ENCODE data around the gene CSPG4. TPM values are rescaled to one million over a fixed set of nuclear protein-coding genes. Genes with fewer than 3 reads are reported as not detected.

CSPG4 gene
- total and polyA plus RNA-seq, 2 of the 13 experiments (the other 11 are each of a cell fraction or from before 2014, with no cell fraction given), result 0.01 to 0.04 TPM

- no peak; the same call in 1 of the 2 replicates for TF ChIP-seq PPARG (CRISPR knock-in tag; conservative IDR thresholded peaks at IDR 0.05)
- peak; percentile 68 for TF ChIP-seq HOXA3 (CRISPR knock-in tag; IDR thresholded peaks at IDR 0.05)
- 0 out of 2 replicates have a peak, but pooled peaks have one; percentile 31 for TF ChIP-seq PHF20 (CRISPR knock-in tag; IDR thresholded peaks at IDR 0.05)
- peak; percentile 38; the same call in 1 of the 2 replicates for TF ChIP-seq ZNF724P (CRISPR knock-in tag; IDR thresholded peaks at IDR 0.05; ENCODE audit: borderline replicate concordance)
- TF ChIP-seq ARID5B (CRISPR knock-in tag; IDR thresholded peaks at IDR 0.05), result peak; percentile 77
- TF ChIP-seq SNAPC2 (CRISPR knock-in tag; IDR thresholded peaks at IDR 0.05), result no peak
- TF ChIP-seq CEBPB (IDR thresholded peaks at IDR 0.05; ENCODE audit: borderline replicate concordance, low read depth, low read length), result no peak
- no peak for TF ChIP-seq ZBTB21 (CRISPR knock-in tag; IDR thresholded peaks at IDR 0.05)
- no peak for TF ChIP-seq MLLT10 (CRISPR knock-in tag; IDR thresholded peaks at IDR 0.05)
- TF ChIP-seq ZSCAN29 (CRISPR knock-in tag; conservative IDR thresholded peaks at IDR 0.05), result 0 out of 2 replicates have a peak, but pooled peaks have one; percentile 66
- peak; percentile 65; the same call in 1 of the 2 replicates for TF ChIP-seq KDM2A (CRISPR knock-in tag; IDR thresholded peaks at IDR 0.05; ENCODE audit: borderline replicate concordance, low read depth)
- no peak; the same call in 1 of the 2 replicates for TF ChIP-seq ZNF777 (CRISPR knock-in tag; IDR thresholded peaks at IDR 0.05)
- 0 out of 2 replicates have a peak, but pooled peaks have one; percentile 12 for TF ChIP-seq HBP1 (CRISPR knock-in tag; IDR thresholded peaks at IDR 0.05; ENCODE audit: low read depth)
- TF ChIP-seq ZNF772 (CRISPR knock-in tag; IDR thresholded peaks at IDR 0.05), result peak; percentile 89
- TF ChIP-seq CREBL2 (CRISPR knock-in tag; IDR thresholded peaks at IDR 0.05; ENCODE audit: borderline replicate concordance), result no peak
- peak; percentile 52; the same call in 1 of the 2 replicates for TF ChIP-seq YEATS2 (CRISPR knock-in tag; IDR thresholded peaks at IDR 0.05; ENCODE audit: borderline replicate concordance)
- no peak for TF ChIP-seq NR0B2 (CRISPR knock-in tag; IDR thresholded peaks at IDR 0.05)
- TF ChIP-seq ZNF207 (IDR thresholded peaks at IDR 0.05; ENCODE audit: borderline replicate concordance), result no peak
- TF ChIP-seq ZNF274 (CRISPR knock-in tag; IDR thresholded peaks at IDR 0.05), result peak; percentile 67; the same call in 1 of the 2 replicates
- no peak for TF ChIP-seq KLF13 (CRISPR knock-in tag; IDR thresholded peaks at IDR 0.05)
- TF ChIP-seq CENPX (CRISPR knock-in tag; IDR thresholded peaks at IDR 0.05), result no peak
- no peak for TF ChIP-seq HCFC1 (IDR thresholded peaks at IDR 0.05; ENCODE audit: low read depth, low read length)
- peak; percentile 82; the same call in 1 of the 2 replicates for TF ChIP-seq ETV5 (CRISPR knock-in tag; IDR thresholded peaks at IDR 0.05; ENCODE audit: borderline replicate concordance)
- TF ChIP-seq PHF8 (CRISPR knock-in tag; IDR thresholded peaks at IDR 0.05), result 0 out of 2 replicates have a peak, but pooled peaks have one; percentile 12
- 0 out of 2 replicates have a peak, but pooled peaks have one; percentile 58 for TF ChIP-seq ZNF746 (CRISPR knock-in tag; IDR thresholded peaks at IDR 0.05)
Measured at GRCh38 chr15:75650908-75651809, 61.5 kb downstream of the CSPG4 start (continued).

Data from HepG2 (cell line).